Neural cell (in vitro differentiated cells): ENCODE results near the gene ICA1. TPM values are rescaled to one million over a fixed set of nuclear protein-coding genes. Genes with fewer than 3 reads are reported as not detected.

Experiments
- H2AFZ ChIP-seq: fragments of 200-600, 300-800 bp; sonication (generic), shearing (Covaris generic); 2 replicates; pipeline ENCODE4 v1.6.0; 2014; ENCODE audit warnings: low read depth, mild to moderate bottlenecking, antibody characterized with exemption, low read length, moderate library complexity
- H3F3A ChIP-seq: fragments of 200-600 bp; shearing (Covaris generic); 2 replicates; pipeline ENCODE4 v1.6.1; 2016; ENCODE audit warnings: mild to moderate bottlenecking, moderate library complexity, mixed read lengths, antibody characterized with exemption, low read length; ENCODE audit not compliant: insufficient read depth, poor library complexity, severe bottlenecking
- H3K27ac ChIP-seq: fragments of 200-600, 300-800 bp; sonication (generic), shearing (Covaris generic); 2 replicates; pipeline ENCODE4 v1.5.1; 2014; ENCODE audit warnings: mild to moderate bottlenecking, low read length, moderate library complexity
- H3K27me3 ChIP-seq: fragments of 300-800, 200-600 bp; sonication (generic), shearing (Covaris generic); 2 replicates; pipeline ENCODE4 v1.6.0; 2014; ENCODE audit warnings: mild to moderate bottlenecking, low read depth, low read length, moderate library complexity; ENCODE audit not compliant: insufficient read depth
- H3K36me3 ChIP-seq: fragments of 300-800, 200-600 bp; sonication (generic), shearing (Covaris generic); 2 replicates; pipeline ENCODE4 v1.5.1; 2014; ENCODE audit warnings: mild to moderate bottlenecking, antibody characterized with exemption, low read length, moderate library complexity; ENCODE audit not compliant: insufficient read depth
- H3K4me2 ChIP-seq: fragments of 300-800, 200-600 bp; sonication (generic), shearing (Covaris generic); 2 replicates; pipeline ENCODE4 v1.6.0; 2014; ENCODE audit warnings: mild to moderate bottlenecking, low read length
- H3K4me3 ChIP-seq: fragments of 300-800, 200-600 bp; sonication (generic), shearing (Covaris generic); 2 replicates; pipeline ENCODE4 v1.5.1; 2014; ENCODE audit warnings: mild to moderate bottlenecking, low read length, moderate library complexity
- H3K79me2 ChIP-seq: fragments of 200-600 bp; shearing (Covaris generic); replicated peaks from 2 replicates; pipeline ENCODE4 v1.6.0; 2014; ENCODE audit warnings: mild to moderate bottlenecking, low read length, moderate library complexity; ENCODE audit not compliant: insufficient read depth
- H3K9ac ChIP-seq: fragments of 300-800, 200-600 bp; sonication (generic), shearing (Covaris generic); 2 replicates; pipeline ENCODE4 v1.6.1; 2016; ENCODE audit warnings: mild to moderate bottlenecking, low read length, mixed read lengths
- H3K9me2 ChIP-seq: fragments of 200-600 bp; shearing (Covaris generic); 2 replicates; pipeline ENCODE4 v1.6.1; 2016; ENCODE audit warnings: mild to moderate bottlenecking, low read length, mixed read lengths; ENCODE audit not compliant: insufficient read depth
- H3K9me3 ChIP-seq: fragments of 200-600, 300-800 bp; sonication (generic), shearing (Covaris generic); 2 replicates; pipeline ENCODE4 v1.6.1; 2016; ENCODE audit warnings: mild to moderate bottlenecking, mixed run types, low read length, moderate library complexity, mixed read lengths
- H4K20me1 ChIP-seq: fragments of 200-600 bp; shearing (Covaris generic); 2 replicates; pipeline ENCODE4 v1.6.1; 2016; ENCODE audit warnings: mild to moderate bottlenecking, mixed run types; ENCODE audit not compliant: insufficient read depth
- EP300 ChIP-seq: fragments of 450-650 bp; conservative IDR thresholded peaks from 2 replicates; pipeline ENCODE4 v1.6.1; 2014; ENCODE audit warnings: antibody characterized with exemption, mild to moderate bottlenecking, moderate library complexity; ENCODE audit not compliant: poor library complexity, severe bottlenecking
- EZH2 ChIP-seq: fragments of 200-600, 300-800 bp; shearing (Covaris generic), sonication (generic); IDR thresholded peaks from 2 replicates; pipeline ENCODE4 v1.6.1; 2014; ENCODE audit warnings: antibody characterized with exemption, low read length, borderline replicate concordance, mild to moderate bottlenecking; ENCODE audit not compliant: insufficient read depth, poor library complexity, severe bottlenecking
- MXI1 ChIP-seq: fragments of 450-650 bp; conservative IDR thresholded peaks from 2 replicates; pipeline ENCODE4 v1.6.1; 2014; ENCODE audit warnings: antibody characterized with exemption, mild to moderate bottlenecking; ENCODE audit not compliant: poor library complexity, severe bottlenecking
- POLR2AphosphoS5 ChIP-seq: IDR thresholded peaks from 2 replicates; pipeline ENCODE4 v1.6.1; 2012
- RAD21 ChIP-seq: fragments of 450-650 bp; conservative IDR thresholded peaks from 2 replicates; pipeline ENCODE4 v1.6.1; 2014; ENCODE audit warnings: antibody characterized with exemption, mild to moderate bottlenecking, moderate library complexity
- SMC3 ChIP-seq: fragments of 450-650 bp; conservative IDR thresholded peaks from 2 replicates; pipeline ENCODE4 v1.6.1; 2014; ENCODE audit warnings: antibody characterized with exemption, mild to moderate bottlenecking, moderate library complexity; ENCODE audit not compliant: poor library complexity
- TAF1 ChIP-seq: IDR thresholded peaks from 2 replicates; pipeline ENCODE4 v1.6.1; 2012; ENCODE audit warnings: low read depth
- polyA plus RNA-seq: library from polyadenylated mRNA; depleted of rRNA; stranded (reverse); fragments of >200 nt; gene quantifications from 2 replicates; pipeline ENCODE4 v1.2.3, GENCODE V29; 2014
- TF ChIP-seq, protein P1 (sequence below): IDR thresholded peaks from 2 replicates; pipeline ENCODE4 v1.6.1; 2012; ENCODE audit warnings: borderline replicate concordance
- TF ChIP-seq, protein P2 (sequence below): fragments of 450-650 bp; IDR thresholded peaks from 2 replicates; pipeline ENCODE4 v1.5.1; 2014; ENCODE audit warnings: antibody characterized with exemption, mild to moderate bottlenecking, moderate library complexity; ENCODE audit not compliant: poor library complexity, severe bottlenecking

Gene ICA1
- polyA plus RNA-seq, 1 donor from 2014 or later: 18.6 TPM

DNA sequence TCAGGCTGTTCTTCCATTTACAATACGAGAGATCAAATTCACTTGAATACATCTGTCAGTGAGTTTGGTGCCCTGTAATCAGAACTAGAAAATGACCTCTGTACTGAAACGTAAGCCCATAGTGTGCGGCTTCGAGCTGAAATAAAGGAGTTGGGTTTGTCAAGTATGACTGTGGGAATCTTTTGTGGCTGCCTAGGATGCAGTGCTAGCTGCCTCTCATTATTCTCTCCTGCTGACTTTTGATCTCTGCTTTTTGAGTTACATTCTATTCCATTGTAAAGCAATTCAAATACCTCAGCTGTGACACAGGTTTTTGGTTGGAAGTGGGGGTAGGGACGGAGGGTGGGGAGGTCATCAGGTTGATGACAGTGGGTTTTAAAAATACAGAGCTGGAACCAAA lies 40.4 kb downstream of the ICA1 start:
- Histone ChIP-seq H3K79me2 (no peaks in the 10 kb centered on the region), H3K36me3 (no peaks in the 10 kb centered on the region), H3K4me3 (no peak overlapping the region), H3F3A (no peaks in the 10 kb centered on the region), H4K20me1 (no peaks in the 10 kb centered on the region), H3K27me3 (no peaks in the 10 kb centered on the region), H3K9me3 (no peaks in the 10 kb centered on the region), H3K9ac (no peak overlapping the region), H3K9me2 (no peaks in the 10 kb centered on the region), H2AFZ (no peak overlapping the region), H3K27ac (no peak overlapping the region), H3K4me2 (no peak overlapping the region)
- TF ChIP-seq POLR2AphosphoS5 (no peak), RAD21 (no peak)

DNA sequence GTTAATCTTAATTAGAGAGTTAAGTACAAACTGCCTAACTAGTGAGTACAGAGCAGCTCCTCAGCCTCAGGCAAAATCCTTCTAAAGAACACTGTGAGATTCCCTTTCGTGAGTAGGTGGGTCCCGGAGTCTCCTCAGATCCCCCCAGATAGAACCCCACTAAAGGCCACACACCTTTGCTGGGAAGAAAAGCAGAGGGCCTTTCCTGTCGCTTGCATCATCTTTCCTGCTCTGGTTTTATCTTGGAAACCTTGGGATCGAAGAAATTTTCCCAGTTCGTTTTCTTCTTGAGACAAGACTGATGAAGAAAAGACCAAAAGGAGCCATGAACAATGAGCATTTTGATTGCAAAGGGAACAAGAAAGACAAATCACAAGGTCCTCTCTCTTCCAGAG lies 40.9 kb downstream of the ICA1 start:
- no peaks in the 10 kb centered on the region for H3K36me3 ChIP-seq
- H3K4me2 ChIP-seq: no peak overlapping the region
- no peaks in the 10 kb centered on the region for H3K9me3 ChIP-seq
- H3K9me2 ChIP-seq: no peaks in the 10 kb centered on the region
- TF ChIP-seq SMC3: no peak
- no peak for TF ChIP-seq EP300
- TF ChIP-seq TAF1: no peak
- TF ChIP-seq, protein P1, sequence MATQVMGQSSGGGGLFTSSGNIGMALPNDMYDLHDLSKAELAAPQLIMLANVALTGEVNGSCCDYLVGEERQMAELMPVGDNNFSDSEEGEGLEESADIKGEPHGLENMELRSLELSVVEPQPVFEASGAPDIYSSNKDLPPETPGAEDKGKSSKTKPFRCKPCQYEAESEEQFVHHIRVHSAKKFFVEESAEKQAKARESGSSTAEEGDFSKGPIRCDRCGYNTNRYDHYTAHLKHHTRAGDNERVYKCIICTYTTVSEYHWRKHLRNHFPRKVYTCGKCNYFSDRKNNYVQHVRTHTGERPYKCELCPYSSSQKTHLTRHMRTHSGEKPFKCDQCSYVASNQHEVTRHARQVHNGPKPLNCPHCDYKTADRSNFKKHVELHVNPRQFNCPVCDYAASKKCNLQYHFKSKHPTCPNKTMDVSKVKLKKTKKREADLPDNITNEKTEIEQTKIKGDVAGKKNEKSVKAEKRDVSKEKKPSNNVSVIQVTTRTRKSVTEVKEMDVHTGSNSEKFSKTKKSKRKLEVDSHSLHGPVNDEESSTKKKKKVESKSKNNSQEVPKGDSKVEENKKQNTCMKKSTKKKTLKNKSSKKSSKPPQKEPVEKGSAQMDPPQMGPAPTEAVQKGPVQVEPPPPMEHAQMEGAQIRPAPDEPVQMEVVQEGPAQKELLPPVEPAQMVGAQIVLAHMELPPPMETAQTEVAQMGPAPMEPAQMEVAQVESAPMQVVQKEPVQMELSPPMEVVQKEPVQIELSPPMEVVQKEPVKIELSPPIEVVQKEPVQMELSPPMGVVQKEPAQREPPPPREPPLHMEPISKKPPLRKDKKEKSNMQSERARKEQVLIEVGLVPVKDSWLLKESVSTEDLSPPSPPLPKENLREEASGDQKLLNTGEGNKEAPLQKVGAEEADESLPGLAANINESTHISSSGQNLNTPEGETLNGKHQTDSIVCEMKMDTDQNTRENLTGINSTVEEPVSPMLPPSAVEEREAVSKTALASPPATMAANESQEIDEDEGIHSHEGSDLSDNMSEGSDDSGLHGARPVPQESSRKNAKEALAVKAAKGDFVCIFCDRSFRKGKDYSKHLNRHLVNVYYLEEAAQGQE: no peak
- no peak overlapping the region for H3K27ac ChIP-seq
- no peaks in the 10 kb centered on the region for H3K27me3 ChIP-seq
- H3F3A ChIP-seq: no peaks in the 10 kb centered on the region
- no peak overlapping the region for H3K4me3 ChIP-seq
- no peak overlapping the region for H3K9ac ChIP-seq
- no peaks in the 10 kb centered on the region for H3K79me2 ChIP-seq
- no peak overlapping the region for H2AFZ ChIP-seq
- no peaks in the 10 kb centered on the region for H4K20me1 ChIP-seq

DNA sequence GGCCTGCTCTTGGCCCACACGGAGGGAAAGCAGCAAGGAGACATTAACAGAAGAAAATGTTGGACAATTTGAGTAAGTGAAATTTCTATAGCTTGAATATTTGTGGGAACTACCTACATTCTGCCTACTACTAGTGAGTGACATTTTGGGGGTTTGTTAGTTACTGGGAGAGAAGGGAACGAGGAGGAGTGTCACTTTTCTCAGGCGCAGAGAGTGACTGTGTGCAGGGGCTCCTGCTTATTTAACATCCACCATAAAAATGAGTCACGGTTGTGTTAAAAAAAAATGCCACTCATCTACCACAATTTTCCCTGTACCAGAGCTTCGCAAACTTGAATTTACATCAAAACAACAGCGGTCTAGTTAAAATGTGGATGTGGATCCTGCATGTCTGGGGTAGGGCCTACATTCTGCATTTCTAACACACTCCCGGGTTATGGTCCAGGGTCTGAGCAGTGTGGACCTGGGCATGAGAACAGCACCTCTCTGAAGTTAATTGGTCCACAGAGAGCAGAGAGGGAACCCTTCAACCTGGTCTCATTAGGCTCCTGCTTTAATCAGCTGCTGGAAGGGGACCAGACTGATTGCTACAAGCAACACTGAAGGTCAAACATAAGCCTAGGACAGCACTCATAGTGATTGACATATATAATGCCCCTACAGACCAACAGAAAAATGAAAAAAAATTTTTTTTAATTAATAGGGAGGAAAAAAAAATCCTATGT lies 41.4 kb downstream of the ICA1 start:
- Histone ChIP-seq H3K9ac (no peak overlapping the region), H3K9me3 (no peaks in the 10 kb centered on the region), H3K4me2 (no peak overlapping the region), H3K27me3 (no peaks in the 10 kb centered on the region), H3K79me2 (no peaks in the 10 kb centered on the region), H3K36me3 (no peaks in the 10 kb centered on the region), H4K20me1 (no peaks in the 10 kb centered on the region), H3F3A (no peaks in the 10 kb centered on the region), H2AFZ (no peak overlapping the region), H3K27ac (no peak overlapping the region), H3K9me2 (no peaks in the 10 kb centered on the region), H3K4me3 (no peak overlapping the region)
- TF ChIP-seq TAF1 (no peak), RAD21 (no peak), POLR2AphosphoS5 (no peak), EZH2 (no peak), MXI1 (no peak), SMC3 (no peak)
- TF ChIP-seq, protein P2, sequence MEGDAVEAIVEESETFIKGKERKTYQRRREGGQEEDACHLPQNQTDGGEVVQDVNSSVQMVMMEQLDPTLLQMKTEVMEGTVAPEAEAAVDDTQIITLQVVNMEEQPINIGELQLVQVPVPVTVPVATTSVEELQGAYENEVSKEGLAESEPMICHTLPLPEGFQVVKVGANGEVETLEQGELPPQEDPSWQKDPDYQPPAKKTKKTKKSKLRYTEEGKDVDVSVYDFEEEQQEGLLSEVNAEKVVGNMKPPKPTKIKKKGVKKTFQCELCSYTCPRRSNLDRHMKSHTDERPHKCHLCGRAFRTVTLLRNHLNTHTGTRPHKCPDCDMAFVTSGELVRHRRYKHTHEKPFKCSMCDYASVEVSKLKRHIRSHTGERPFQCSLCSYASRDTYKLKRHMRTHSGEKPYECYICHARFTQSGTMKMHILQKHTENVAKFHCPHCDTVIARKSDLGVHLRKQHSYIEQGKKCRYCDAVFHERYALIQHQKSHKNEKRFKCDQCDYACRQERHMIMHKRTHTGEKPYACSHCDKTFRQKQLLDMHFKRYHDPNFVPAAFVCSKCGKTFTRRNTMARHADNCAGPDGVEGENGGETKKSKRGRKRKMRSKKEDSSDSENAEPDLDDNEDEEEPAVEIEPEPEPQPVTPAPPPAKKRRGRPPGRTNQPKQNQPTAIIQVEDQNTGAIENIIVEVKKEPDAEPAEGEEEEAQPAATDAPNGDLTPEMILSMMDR: no peak
- TF ChIP-seq, protein P1: no peak
